GM21825 (cell line): ENCODE results near the gene DUS4L.

ENCODE experiments used
- ATAC-seq: cut with Tn5 transposase; IDR thresholded peaks from one replicate; pipeline ENCODE4 v1.9.1; 2021; ENCODE audit warnings: mild to moderate bottlenecking, moderate library complexity; ENCODE audit not compliant: unreplicated experiment

The DUS4L gene

GRCh38 chr7:107613439-107613838 lies 49.7 kb downstream of the DUS4L start:
- ATAC-seq = no peak

GRCh38 chr7:107613948-107614347 lies 50.2 kb downstream of the DUS4L start:
- no peak for ATAC-seq

- no peak for ATAC-seq
Observed at GRCh38 chr7:107614425-107614824, 50.7 kb downstream of the DUS4L start.

GRCh38 chr7:107615910-107616680 lies 52.3 kb downstream of the DUS4L start:
- ATAC-seq = no peak

- ATAC-seq = peak; percentile 58
Observed at GRCh38 chr7:107622429-107622828, 58.7 kb downstream of the DUS4L start.

GRCh38 chr7:107622894-107623293 lies 59.1 kb downstream of the DUS4L start:
- ATAC-seq = no peak

GRCh38 chr7:107627002-107627401 lies 63.2 kb downstream of the DUS4L start:
- ATAC-seq = no peak
